Activated CD8-positive, alpha-beta T cell treated with anti-CD3 and anti-CD28 coated beads for 36 hours (primary cell): ENCODE measurements around the gene NUP93. TPM values are rescaled to one million over a fixed set of nuclear protein-coding genes. Genes with fewer than 3 reads are reported as not detected.

Experiments
- ATAC-seq: fragments of 200-7000 bp; cut with Tn5 transposase; one replicate; pipeline ENCODE4 v1.10.0; 2021; ENCODE audit warnings: mild to moderate bottlenecking, moderate library complexity
- CTCF ChIA-PET: fragments of 350-600 bp; sonication (Branson Sonifier 250); formaldehyde crosslinking; loops from one replicate; lab custom pipeline; 2021; ENCODE audit warnings: antibody characterized with exemption; lab: Charles Lee
- POLR2A ChIA-PET: fragments of 350-600 bp; sonication (Branson Sonifier 250); formaldehyde crosslinking; loops from one replicate; lab custom pipeline; 2021; ENCODE audit warnings: antibody characterized with exemption; lab: Charles Lee
- DNase-seq: peaks from one replicate; pipeline ENCODE4 v3.0.0-alpha.2; 2020
- H3K27ac Mint-ChIP-seq: one replicate; pipeline ENCODE4 v1.8.0; 2021; ENCODE audit warnings: mild to moderate bottlenecking, mixed read lengths
- H3K27me3 Mint-ChIP-seq: one replicate; pipeline ENCODE4 v1.8.0; 2021; ENCODE audit warnings: mixed read lengths
- H3K36me3 Mint-ChIP-seq: one replicate; pipeline ENCODE4 v1.8.0; 2021; ENCODE audit warnings: low read depth, mixed read lengths
- H3K4me1 Mint-ChIP-seq: one replicate; pipeline ENCODE4 v1.8.0; 2021; ENCODE audit warnings: low read depth, mixed read lengths
- H3K4me3 Mint-ChIP-seq: one replicate; pipeline ENCODE4 v1.8.0; 2021; ENCODE audit warnings: mild to moderate bottlenecking, moderate library complexity, mixed read lengths
- H3K9me3 Mint-ChIP-seq: one replicate; pipeline ENCODE4 v1.8.0; 2021; ENCODE audit warnings: mixed read lengths
- CTCF ChIP-seq: fragments of 200-600 bp; IDR thresholded peaks from one replicate; pipeline ENCODE4 v1.8.0; 2022; ENCODE audit warnings: antibody characterized with exemption, mild to moderate bottlenecking
- intact Hi-C: fragments of 100-400 bp; cut with micrococcal nuclease; formaldehyde crosslinking; loops from one replicate; pipeline ENCODE4 v1.10.0; 2022
- total RNA-seq, 2 experiments: library from RNA; stranded (reverse); gene quantifications; one replicate each; pipeline ENCODE4 v1.2.3, GENCODE V29; 2021

Gene NUP93
- total RNA-seq, 2 experiments from 2014 or later: 171 to 191 TPM

- POLR2A ChIA-PET: interaction anchor here (0.9 to 1.3 kb wide), 2 partner anchors 15 to 270 kb away, joined by 3 to 4 read pairs; partner anchors contain the start of gene MT1X
These were observed 32.3 kb upstream of the NUP93 start for GRCh38 chr16:56697456-56698155.

GRCh38 chr16:56700195-56700594 is 29.7 kb upstream of the NUP93 start:
- ATAC-seq (no peak), DNase-seq (no peak)
- peaks cover 12% of the 10 kb centered on the region for H3K4me1 Mint-ChIP-seq
- H3K27ac Mint-ChIP-seq: no peak overlapping the region
- H3K4me3 Mint-ChIP-seq: no peak overlapping the region
- no peaks in the 10 kb centered on the region for H3K36me3 Mint-ChIP-seq
- H3K27me3 Mint-ChIP-seq: no peaks in the 10 kb centered on the region
- TF ChIP-seq CTCF: no peak
- CTCF ChIA-PET: interaction anchor here (0.9 to 5.2 kb wide), 5 partner anchors 27 to 193 kb away, joined by 3 to 130 read pairs (median 27); no protein-coding TSS in a partner anchor
- POLR2A ChIA-PET: interaction anchor here (1.3 kb wide), 1 partner anchor 24 kb away, joined by 5 read pairs; no protein-coding TSS in a partner anchor
- intact Hi-C loops: no loop called here
- H3K9me3 Mint-ChIP-seq: no peaks in the 10 kb centered on the region

More at GRCh38 chr16:56697456-56698155, 32.3 kb upstream of the NUP93 start:
- no peak for DNase-seq
- CTCF ChIA-PET: interaction anchor here (0.9 to 5.6 kb wide), 3 partner anchors 13 to 121 kb away, joined by 3 to 30 read pairs (median 3); no protein-coding TSS in a partner anchor
- Mint-ChIP-seq H3K27ac (no peak overlapping the region), H3K36me3 (no peaks in the 10 kb centered on the region), H3K27me3 (no peaks in the 10 kb centered on the region), H3K9me3 (no peaks in the 10 kb centered on the region), H3K4me1 (peaks cover 11% of the 10 kb centered on the region), H3K4me3 (no peak overlapping the region)
- no peak for ATAC-seq
- TF ChIP-seq CTCF: no peak
- intact Hi-C loops: no loop called here

GRCh38 chr16:56700631-56701030 is 29.3 kb upstream of the NUP93 start:
- Mint-ChIP-seq H3K9me3 (no peaks in the 10 kb centered on the region), H3K27ac (no peak overlapping the region), H3K27me3 (no peaks in the 10 kb centered on the region), H3K4me1 (peaks cover 16% of the 10 kb centered on the region), H3K4me3 (no peak overlapping the region), H3K36me3 (no peaks in the 10 kb centered on the region)
- ChIA-PET CTCF (interaction anchor here (0.9 to 5.2 kb wide), 10 partner anchors 18 to 194 kb away, joined by 3 to 130 read pairs (median 16); partner anchors contain the start of gene MT1X), POLR2A (interaction anchor here (1.0 to 1.3 kb wide), 2 partner anchors 16 to 24 kb away, joined by 4 to 5 read pairs; no protein-coding TSS in a partner anchor)
- intact Hi-C loops: no loop called here
- ATAC-seq (no peak), DNase-seq (no peak)
- no peak for TF ChIP-seq CTCF

- ATAC-seq (no peak), DNase-seq (no peak)
- intact Hi-C loops: no loop called here
- CTCF ChIA-PET: interaction anchor here (0.6 to 5.2 kb wide), 54 partner anchors 8 to 204 kb away, joined by 3 to 130 read pairs (median 6); partner anchors contain the start of genes BBS2, MT1E, MT1G and MT1H
- no peaks in the 10 kb centered on the region for H3K9me3 Mint-ChIP-seq
- H3K4me3 Mint-ChIP-seq: no peak overlapping the region
- H3K4me1 Mint-ChIP-seq: peaks cover 22% of the 10 kb centered on the region
- no peaks in the 10 kb centered on the region for H3K27me3 Mint-ChIP-seq
- H3K36me3 Mint-ChIP-seq: no peaks in the 10 kb centered on the region
- TF ChIP-seq CTCF: no peak
- POLR2A ChIA-PET: interaction anchor here (0.8 to 1.3 kb wide), 7 partner anchors 16 to 125 kb away, joined by 3 to 7 read pairs (median 3); partner anchors contain the start of genes MT1G and MT2A
- peak overlapping the region; percentile 34 for H3K27ac Mint-ChIP-seq
These were observed 28.4 kb upstream of the NUP93 start for GRCh38 chr16:56701534-56701933.
